ENCODE data around the gene MAP3K14.
"Not testable (repeated sequence)": the region's sequence is repeated elsewhere in the genome, so short reads cannot be mapped to it uniquely, and the experiment has no call there.

Gene MAP3K14

DNA sequence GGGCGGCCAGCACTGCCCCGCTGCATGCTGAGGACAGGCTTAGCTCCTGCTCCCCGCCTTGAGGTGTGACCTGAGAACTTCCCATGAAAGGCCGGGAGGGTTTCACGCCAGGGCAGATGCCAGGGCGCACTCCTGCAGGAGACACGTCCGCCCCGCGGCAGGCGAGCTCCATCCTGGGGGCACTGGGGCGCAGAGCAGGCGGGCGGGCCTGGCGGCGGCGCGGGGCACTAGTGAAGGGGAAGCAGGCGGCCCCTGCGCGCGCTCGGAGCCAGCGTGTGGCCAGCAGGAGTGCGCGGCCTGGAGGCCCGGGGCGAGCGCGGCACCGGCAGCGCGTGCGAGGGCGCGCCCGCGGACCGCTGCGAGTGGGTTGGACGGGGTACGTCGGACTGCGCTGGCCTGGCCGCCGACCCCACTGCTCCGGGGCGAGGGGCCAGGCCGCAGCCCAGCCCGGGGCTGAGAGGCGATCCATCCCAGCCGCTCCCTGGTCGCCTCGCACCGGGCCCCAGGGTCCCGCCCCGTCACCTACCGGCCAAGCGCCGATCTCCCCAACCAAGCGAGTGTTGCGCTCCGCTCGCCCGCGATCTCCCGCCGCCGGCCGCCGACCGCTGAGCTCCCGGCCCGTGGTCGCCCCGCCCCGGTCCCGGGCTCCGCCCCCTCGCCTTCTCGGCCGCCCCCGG is at the start of gene MAP3K14:
Gene MAP3K14 (minus strand): TSS at position 587 of the 677 bp plus-strand sequence. CDS start 26,275 bp downstream, outside the sequence.
- no peak for DNase-seq (ENCODE audit: low read depth in 2 of 2)

DNA sequence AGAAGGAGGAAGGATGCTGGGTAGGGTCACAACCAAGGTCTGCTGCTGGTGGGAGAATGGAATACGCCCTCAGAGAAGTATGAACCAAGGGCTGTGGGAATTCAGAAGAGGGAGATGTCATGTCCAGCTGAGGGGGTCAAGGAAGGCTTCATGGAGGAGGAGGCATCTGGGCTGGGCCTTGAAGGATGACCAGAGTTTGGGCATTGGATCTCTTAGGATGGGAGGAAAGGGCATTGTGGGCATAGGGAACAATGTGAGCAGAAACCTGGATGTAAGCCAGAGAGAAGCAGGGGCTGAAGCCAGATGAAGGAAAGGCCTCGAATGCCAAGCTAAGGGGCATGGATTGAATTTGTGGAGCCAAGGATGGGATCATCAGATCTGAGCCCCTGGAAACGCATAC is 49.2 kb upstream of the MAP3K14 start:
- no peak for DNase-seq (ENCODE audit: low read depth in 2 of 2)

DNA sequence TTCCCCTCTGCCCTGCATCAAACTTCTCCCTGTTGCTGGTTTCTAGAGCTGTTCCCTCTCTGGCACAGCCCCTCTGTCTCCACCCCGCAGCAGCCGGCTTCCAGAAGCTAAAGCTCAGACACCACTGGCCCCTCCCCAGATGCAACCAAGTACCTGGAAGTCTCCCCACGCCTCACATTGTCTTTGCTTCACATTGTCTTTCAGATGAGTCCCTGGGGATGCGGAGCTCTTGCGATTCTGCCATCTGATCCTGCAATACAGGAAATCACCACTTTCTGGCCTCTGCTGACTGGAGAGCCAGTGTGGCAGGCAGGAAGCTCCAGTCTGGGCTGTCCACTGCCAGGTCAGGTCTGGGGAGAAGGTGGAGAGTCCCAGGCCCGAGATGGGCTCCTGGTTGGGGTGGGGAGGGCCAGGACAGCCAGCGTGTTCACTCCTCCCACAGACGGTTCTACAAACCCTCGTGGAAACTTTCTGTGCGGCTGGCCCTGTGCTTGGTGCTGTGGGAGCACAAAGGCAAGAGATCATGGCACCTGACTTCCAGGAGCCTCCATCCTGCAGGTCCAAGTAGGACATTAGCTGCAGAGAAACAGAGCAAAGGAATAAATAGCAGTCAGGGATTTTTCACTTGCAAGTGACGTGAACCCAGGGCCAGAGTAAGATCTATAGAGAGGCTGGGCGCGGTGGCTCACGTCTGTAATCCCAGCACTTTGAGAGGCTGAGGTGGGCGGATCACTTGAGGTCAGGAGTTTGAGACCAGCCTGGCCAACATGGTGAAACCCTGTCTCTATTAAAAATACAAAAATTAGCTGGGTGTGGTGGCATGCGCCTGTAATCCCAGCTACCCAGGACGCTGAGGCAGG is 47.9 kb upstream of the MAP3K14 start:
- DNase-seq (ENCODE audit: low read depth in 2 of 2), result no peak

DNA sequence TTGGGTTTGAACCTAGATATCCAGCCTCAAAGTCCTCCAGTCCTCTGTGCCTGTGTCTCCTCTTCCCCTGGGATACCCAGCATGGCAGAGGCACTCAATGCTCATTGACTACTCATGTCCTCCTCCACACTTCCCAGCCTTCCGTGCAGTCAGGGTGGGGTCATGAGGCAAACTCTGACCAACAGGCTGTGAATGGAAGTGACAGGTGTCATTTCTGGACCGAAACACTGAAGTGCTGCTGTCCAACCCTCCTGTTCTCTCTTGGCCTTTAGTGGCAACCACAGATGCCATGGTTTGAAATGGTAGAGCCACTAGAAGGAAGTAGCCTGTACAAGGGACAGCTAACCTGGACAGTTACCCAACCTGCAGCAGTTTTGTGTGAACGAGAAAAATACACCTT is 46.7 kb upstream of the MAP3K14 start:
- DNase-seq (ENCODE audit: low read depth in 2 of 2), result no peak

DNA sequence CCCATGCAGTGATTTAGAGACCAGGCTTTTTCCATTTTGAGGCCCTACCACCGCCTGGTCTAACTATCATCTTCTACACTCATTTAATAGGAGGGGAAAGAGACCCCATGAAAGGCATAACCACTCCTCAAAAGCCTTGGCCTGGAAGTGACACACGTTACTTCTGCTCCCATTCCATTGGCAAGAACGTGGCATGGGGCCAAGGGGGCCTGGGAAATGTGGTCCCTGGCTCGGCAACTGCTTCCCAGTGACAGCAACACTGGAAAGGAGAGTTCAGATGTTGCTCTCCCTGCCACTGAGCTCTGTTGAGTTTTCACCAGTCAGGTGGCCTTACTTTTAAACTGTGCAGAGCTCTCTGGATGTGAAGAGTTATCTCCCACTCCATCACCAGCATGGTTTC is 45.2 kb upstream of the MAP3K14 start:
- DNase-seq (ENCODE audit: low read depth in 2 of 2), result no peak

DNA sequence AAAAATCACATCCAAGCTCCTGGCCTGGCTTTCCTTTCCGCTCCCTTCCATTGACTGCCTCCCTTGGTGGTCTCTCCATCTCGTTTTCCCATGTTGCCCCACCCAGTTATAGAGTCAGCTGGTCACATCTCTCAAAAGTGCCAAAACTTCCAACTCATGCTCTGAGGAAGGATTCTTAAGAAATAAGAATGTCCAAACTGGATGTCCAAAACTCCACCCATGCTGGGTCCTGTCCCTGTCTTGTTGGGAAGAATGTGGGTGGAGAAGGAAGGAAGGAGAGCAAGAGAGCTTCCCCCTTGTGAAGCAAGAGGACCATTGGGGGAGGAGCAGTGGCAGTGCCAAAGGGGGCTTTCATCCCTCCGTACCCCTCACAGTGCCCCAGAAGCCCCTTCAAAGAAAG is 44.6 kb upstream of the MAP3K14 start:
- DNase-seq (ENCODE audit: low read depth in 2 of 2), result no peak

DNA sequence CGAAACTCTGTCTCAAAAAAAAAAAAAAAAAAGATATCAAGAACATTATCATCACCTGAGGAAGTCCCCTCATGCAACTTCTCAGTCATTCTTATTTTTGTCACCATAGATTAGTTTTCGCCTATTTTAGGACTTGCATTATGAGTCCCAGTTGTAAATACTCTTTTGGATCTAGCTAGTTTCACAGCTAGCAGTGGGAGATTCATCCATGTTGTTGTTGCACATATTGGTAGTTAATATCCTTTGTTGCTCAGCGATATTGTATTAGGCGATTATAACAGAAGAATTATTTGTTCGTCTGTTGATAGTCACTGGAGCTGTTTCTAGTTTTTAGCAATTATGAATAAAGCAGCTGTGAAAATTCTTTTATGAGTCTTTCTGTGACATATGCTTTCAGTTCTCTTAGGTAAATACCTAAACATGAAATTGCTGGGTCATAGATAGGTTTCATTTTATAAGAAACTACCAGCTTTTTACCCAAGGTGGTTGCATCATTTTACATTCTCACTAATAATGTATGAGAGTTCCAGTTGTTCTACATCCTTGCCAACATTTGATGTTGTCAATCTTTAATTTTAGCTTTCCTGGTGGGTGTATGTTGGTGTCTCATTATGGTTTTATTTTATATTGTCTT is 40.7 kb upstream of the MAP3K14 start:
- DNase-seq (ENCODE audit: low read depth in 2 of 2), result no peak

DNA sequence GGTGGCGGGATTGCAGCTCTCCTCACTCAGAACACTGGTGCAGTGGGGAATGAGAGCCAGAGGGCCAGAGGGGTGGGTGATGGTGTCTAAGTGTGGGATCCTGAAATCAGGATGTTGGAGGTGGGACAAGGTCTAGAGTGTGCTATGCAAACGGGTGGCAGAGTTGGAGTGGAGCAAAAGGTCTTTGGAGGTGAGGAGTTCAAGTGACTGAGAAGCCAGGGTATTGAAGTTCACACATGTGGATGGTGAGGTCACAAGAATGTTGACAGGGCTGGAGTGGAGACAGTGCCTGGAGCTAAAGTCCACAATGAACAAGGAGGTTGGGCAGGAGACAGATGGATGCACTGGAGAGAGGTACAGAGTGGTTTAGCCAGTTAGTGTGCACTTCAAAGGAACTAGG is 38.3 kb upstream of the MAP3K14 start:
- DNase-seq (ENCODE audit: low read depth in 2 of 2), result no peak

DNA sequence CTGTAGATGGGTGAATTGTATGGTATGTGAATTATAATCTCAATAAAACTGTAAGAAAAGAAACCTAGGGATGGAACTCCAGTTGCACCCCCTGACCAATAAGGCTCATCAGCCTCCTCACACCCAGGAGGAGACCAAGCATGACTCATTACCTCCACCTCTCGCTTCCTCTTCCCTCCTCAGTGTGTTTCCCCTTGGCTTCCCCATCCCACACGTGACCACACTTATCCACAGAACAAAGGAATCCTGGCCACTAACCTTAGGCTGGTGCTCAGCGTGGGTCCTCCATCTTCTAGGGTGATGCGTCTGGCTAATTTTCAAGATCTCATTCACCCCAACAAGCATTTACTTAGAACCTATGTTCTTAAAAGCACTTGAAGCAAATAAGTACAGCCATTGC is 36.2 kb upstream of the MAP3K14 start:
- peak in 1 of 2 donors; percentile 21 for DNase-seq (ENCODE audit: low read depth in 2 of 2)

DNA sequence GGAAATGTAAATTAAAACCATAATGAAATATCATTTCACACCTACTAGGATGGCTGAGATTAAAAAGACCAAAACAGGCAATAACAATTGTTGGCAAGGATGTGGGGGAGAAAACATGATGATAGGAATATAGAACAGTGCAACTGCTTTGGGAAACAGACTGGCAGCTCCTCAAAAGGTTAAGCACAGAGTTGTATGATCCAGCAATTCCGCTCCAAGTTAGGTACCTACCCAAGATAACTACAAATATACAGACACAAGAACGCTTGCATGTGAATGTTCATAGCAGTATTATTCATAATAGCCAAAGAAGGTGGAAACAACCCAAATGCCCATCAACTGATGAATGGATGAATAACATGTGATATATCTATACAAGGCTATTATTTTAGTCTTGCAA is 35.0 kb upstream of the MAP3K14 start:
- DNase-seq (ENCODE audit: low read depth in 2 of 2), result no peak

DNA sequence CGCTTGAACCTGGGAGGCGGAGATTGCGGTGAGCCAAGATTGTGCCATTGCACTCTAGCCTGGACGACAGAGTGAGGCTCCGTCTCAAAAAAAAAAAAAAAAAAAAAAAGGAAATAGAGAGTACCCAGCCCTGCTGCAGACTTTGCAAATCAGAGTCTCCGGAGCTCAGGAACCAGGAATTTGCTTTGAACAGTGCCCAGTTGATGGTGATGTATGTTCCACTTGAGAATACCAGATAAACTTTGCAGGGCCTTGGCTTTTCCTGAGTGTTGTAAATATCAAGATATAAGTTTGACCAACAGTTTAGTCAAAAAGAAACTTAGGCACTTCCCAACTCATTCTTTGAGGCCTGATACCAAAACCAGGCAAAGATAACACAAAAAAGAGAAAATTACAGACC is 30.6 kb upstream of the MAP3K14 start:
- no peak for DNase-seq (ENCODE audit: low read depth in 2 of 2)

DNA sequence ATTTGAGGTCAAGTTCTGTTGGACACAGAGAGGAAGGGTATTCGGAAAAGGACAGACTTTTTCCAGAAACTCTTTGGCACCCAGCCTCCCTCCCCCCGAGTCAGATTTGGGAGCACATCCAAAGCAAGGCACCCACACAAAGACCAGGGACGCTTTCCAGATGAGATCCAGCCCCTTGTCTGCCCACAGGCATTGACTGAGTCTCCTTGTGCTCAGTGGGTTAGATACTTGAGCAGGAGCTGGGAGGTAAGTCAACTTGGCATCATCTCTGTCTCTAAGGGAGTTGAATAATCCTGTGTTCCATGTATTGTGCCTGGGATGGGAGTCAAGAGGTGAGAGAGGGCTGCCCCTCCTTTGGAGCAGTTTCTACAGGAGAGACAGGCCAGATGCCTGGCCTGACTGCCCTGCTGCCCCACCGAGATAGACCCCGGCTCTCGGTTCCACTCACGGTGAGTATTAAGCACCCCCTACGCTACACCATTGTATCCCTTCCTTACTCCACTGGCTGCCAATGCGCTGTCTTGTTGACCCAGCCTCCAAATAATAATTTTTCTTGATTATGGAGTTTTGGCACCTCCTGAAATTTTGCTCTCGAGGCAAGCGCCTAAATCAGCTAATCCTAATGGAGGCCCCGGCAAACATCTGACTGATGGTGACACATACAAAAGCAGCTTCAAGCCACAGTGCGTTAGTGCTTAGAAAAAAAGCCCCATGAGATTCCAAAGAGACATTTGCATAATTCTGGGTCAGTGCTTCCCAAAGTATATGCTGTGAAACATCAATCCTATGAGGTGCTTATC is 29.6 kb upstream of the MAP3K14 start:
- DNase-seq (ENCODE audit: low read depth in 2 of 2), result no peak

DNA sequence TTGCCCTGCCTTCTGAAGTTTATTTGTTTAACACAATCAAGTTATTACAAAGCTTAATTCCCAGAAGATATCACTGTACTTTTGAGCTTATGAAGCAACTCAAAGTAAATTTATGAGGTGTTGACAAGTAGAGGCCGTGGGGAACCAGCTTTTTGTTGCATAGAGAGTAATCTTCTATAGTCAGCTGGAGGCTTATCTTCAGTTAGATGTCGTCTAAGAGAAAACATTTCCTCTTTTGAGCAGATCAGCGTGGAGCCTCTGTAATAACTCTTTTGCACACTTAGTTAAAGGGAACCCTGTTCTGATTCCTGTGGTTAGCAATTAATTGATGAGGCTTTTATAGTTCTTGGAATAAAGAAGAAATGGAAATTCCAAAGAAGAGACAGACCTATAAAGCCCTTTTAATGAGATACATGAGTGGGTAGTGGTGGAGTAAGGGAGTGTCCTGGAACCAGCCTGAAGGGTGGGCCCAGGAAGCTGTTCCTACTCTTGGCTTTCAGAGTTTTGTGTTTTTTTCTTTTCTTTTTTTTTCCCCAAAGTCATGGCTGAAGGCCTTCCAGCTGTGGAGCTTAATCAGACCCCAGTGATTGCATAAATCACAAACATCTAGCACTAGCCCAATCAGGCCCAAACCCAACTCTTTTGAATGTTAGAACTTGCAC is 28.9 kb upstream of the MAP3K14 start:
- DNase-seq (ENCODE audit: low read depth in 2 of 2), result no peak

DNA sequence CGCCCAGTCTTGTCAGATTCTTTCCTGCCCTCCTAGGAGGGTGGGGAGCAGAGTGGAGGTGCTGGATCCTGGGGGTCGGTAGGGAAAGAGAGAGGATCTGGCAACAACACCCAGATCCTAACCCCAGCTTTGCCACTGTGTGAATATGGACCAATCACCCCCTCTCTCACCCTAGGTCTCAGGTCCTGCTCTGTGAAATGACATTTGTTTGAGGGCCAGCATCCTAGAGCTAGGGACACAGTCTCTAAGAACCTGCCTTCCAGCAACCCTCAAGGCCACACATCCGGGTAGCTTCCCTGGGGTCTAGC is 28.4 kb upstream of the MAP3K14 start:
- DNase-seq (ENCODE audit: low read depth in 2 of 2), result no peak

DNA sequence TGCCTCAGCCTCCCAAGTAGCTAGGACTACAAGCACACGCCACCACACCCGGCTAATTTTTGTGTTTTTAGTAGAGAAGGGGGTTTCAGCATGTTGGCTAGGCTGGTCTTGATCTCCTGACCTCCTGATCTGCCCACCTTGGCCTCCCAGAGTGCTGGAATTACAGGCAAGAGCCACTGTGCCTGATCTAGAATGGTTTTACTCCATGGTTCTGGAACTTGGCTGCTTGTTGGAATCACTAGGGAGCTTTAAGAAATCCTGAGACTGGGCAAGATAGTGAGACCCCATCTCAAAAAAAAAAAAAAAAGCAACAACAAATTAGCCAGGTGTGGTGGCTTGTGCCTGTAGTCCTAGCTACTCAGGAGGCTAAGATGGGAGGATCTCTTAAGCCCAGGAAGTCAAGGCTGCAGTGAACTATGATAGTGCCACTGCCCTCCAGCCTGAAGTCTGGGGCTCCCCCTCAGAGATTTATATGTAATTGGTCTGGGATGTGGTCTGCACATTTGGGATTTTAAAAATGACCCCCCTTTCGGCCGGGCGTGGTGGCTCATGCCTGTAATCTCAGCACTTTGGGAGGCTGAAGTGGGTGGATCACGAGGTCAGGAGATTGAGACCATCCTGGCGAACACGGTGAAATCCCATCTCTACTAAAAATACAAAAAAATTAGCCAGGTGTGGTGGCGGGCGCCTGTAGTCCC is 27.3 kb upstream of the MAP3K14 start:
- DNase-seq (ENCODE audit: low read depth in 2 of 2), result not testable (repeated sequence)

DNA sequence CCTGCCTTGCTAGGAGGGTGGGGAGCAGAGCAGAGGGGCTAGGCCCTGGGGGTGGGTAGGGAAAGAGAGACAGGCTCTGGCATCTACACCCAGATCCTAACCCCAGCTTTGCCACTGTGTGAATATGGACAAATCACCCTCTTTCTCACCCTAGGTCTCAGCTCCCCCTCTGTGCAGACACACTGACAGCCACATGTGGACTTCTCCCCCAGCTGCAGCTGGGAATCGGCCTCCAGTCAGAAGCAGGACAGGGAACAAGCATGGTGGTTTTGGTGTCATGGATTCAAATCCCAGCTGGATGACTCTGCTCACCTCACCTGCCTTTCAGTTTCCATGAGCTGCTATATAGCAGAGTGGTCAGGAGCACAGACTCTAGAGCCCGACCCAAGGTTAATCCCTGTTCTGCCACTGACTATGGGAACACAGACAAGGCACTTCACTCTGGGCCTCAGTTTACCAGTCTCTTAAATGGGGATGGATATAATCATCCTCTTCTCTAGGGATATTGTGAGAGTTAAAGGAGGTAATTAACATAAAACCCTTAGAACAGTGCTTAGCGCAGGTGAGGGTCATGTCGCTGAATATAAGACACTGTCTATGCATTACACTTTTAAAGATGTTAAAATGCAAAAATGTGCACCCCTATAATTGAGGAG is 26.2 kb upstream of the MAP3K14 start:
- no peak for DNase-seq (ENCODE audit: low read depth in 2 of 2)

DNA sequence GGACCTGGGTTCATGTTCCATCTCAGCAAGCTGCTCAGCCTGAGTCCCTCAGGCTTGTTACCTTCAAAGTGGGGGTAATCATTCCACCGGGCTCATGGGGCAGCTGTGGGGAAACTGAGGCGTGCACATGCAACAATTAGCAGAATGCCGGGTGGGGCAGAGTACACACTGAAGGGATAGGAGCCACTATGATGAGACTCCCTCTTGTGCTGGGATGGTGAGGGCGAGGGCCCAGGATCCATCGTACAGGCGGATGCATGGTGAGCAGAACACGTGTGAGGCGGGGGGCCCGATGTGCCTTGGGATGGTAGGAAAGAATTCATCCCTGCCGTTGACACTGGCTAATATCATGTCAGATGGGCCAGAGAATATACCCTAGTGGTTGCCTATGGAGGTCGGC is 25.5 kb upstream of the MAP3K14 start:
- no peak for DNase-seq (ENCODE audit: low read depth in 2 of 2)

DNA sequence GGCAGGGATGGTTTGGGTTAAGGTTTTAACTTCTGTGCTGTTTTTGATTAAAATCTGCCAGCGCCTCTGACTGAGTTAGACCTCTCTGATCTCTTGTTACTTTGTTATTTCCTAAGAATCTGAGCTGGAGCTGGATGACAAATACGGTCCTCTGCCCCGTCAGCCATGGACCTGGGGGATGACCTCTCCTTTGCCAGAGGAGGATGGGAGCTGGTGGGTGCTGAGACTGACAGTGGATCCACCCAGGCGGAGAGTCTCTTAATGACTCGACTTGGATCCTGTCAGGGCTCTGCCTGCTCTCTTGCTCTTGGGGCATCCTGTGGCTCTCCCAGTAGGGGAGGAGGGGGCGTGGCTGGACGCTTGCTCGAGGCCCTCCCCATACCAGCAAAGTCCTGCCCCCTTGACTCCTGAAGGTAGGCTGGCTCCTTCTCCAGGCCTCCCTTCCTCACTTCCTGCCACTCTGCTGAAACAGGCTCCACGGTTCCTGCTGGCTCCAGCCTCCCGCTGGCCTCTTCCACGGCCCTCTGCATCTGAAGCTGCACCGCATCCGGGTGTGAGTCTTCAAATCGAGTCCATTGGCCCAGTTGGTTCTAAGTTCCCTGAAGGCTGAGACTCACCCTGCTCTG is 24.8 kb upstream of the MAP3K14 start:
- no peak for DNase-seq (ENCODE audit: low read depth in 2 of 2)

DNA sequence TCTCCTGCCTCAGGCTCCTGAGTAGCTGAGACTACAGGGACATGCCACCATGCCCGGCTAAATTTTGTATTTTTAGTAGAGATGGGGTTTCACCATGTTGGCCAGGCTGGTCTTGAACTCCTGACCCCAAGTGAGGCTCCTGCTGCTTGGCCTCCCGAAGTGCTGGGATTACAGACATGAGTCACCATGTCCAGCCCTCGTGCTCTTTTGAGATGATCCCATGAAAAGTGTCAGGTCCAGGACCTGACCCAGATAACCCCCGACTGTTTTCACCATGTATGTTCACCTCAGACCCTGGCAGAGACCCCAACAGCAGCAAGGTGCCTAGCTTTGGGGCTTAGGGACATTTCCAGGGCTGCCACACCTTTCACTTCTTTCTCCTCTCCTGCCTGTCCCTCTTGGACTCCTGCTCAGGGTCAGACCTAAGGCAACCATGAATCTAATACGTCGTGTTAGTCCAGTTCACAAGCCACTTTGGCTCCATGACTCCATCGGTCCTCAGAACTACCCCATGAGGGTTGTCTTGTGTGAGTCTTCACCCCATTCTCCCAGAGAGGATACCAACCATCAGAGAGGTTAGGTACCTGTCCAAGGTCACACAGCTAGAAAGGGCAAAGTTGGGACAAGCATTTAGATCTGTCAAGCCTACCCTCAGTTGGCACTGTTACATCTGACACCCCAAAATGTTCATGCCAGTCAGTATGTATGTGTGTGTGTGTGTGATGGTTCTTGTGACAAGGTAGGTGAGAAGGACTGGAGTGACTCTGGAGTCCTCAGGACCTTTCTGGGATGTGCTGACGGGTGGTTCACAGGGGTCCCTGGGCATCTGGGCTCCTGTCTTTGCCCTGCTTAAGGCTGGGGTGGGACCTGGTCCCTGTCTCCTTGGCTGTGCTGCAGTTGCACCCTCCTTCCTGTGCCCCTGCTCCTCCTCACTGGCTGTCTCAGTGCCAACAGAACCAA is 23.1 kb upstream of the MAP3K14 start:
- DNase-seq (ENCODE audit: low read depth in 2 of 2), result no peak

Measured in stimulated activated CD4-positive, alpha-beta T cell treated with anti-CD3 and anti-CD28 coated beads, Interleukin-15, amount 100 ng/mL, for 48 hours (primary cell).